Ramos (cell line): ENCODE results near the gene TNFSF13.
"Not testable (repeated sequence)": the region's sequence is repeated elsewhere in the genome, so short reads cannot be mapped to it uniquely, and the experiment has no call there.

Experiments
- in situ Hi-C: fragments of 300-500 bp; cut with MboI; formaldehyde crosslinking; loops from one replicate; pipeline ENCODE4 v1.14.3; 2022; ENCODE audit warnings: low sequenced_read_pairs; ENCODE audit not compliant: unreplicated experiment

TNFSF13 gene

GRCh38 chr17:7589204-7589868, 30.8 kb downstream of the TNFSF13 start:
- in situ Hi-C loops = no loop called here

- in situ Hi-C loops = no loop called here
Measured at GRCh38 chr17:7589891-7590691, 31.5 kb downstream of the TNFSF13 start, which contains the start of gene SOX15. Gene SOX15 (minus strand): TSS chr17:7590094. CDS start chr17:7589676, 418 bp downstream.

GRCh38 chr17:7590743-7591142, 32.2 kb downstream of the TNFSF13 start:
- in situ Hi-C loops = no loop called here

GRCh38 chr17:7591596-7591995, 33.0 kb downstream of the TNFSF13 start:
- in situ Hi-C loops = no loop called here

- in situ Hi-C loops = no loop called here
Measured at GRCh38 chr17:7592422-7593021, 34.0 kb downstream of the TNFSF13 start.

GRCh38 chr17:7593296-7593695, 34.7 kb downstream of the TNFSF13 start:
- in situ Hi-C loops = no loop called here

- in situ Hi-C loops = not testable (repeated sequence)
Measured at GRCh38 chr17:7597561-7597960, 39.0 kb downstream of the TNFSF13 start.

DNA sequence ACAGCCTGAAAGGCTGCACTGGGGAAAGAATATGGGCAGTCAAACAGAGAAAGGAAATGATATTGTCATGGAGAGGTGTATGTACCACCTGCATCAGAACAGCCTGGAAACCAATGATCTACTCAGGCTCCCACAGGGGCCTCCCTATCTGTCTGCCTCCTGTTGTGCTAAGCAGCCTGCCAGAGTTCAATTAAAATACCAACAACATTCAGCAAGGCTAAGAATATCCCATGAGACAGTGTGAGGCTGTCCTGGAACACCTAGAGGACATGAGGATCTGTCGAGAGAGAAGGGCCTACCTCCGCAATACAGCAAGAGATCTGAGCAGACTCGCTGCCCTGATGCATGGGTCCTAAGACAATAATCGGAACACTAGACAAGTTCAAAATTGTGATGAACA, 47.7 kb downstream of the TNFSF13 start:
- in situ Hi-C loops = no loop called here

DNA sequence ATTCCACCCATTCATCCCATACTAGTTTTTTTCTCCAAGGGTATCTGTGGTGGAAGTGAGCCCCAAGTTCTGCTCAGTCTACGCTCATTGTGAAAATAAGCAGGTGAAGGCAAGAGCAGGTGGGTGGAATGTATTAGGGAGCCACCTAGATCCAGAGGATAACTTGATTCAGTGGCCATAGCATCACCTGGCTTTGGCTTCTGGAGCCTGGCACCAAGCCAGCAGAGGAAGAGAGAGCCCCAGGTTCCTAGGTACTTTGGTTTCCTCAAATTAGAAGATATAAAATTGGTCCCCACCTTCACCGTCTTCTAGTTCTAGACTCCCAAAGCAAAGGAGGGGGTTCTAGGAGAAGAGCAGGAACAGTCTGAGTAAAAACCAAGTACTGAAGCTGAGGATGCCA, 52.1 kb downstream of the TNFSF13 start:
- in situ Hi-C loops = no loop called here
